ENCODE data around the gene RBKS. TPM values are rescaled to one million over a fixed set of nuclear protein-coding genes. Genes with fewer than 3 reads are reported as not detected.
A peak's percentile ranks its signal among the peaks of the same experiment; 100 is the strongest.

RBKS gene
- total RNA-seq, 3 donors from 2014 or later: 5.9 to 10.6 (median 10.3) TPM

DNA sequence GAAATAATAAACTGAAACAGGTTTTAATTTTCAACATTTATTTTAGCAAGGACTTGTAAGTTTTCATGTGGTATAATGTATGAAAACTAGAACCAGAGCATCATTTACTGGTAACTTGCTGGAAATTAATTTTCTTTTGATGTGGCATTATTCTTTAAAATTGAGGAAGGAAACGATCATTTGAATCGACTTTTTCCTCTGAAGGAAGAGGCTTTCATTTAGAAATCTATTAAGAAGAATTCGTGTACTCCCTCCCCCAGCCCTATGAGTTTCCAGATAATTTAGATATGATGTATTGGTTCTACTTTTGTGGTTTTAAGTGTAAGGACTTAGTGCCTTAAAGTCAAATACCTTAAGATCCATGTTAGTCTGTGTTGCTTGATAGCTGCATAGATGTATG, 2.8 kb upstream of the RBKS start:
- Histone ChIP-seq H3K4me3 (no peak overlapping the region), H3K36me3 (ENCODE audit: low read depth) (no peaks in the 10 kb centered on the region), H3K4me1 (ENCODE audit: low read depth) (no peaks in the 10 kb centered on the region), H3K9me3 (no peaks in the 10 kb centered on the region)
- no peak for ATAC-seq
- TF ChIP-seq, protein P1, sequence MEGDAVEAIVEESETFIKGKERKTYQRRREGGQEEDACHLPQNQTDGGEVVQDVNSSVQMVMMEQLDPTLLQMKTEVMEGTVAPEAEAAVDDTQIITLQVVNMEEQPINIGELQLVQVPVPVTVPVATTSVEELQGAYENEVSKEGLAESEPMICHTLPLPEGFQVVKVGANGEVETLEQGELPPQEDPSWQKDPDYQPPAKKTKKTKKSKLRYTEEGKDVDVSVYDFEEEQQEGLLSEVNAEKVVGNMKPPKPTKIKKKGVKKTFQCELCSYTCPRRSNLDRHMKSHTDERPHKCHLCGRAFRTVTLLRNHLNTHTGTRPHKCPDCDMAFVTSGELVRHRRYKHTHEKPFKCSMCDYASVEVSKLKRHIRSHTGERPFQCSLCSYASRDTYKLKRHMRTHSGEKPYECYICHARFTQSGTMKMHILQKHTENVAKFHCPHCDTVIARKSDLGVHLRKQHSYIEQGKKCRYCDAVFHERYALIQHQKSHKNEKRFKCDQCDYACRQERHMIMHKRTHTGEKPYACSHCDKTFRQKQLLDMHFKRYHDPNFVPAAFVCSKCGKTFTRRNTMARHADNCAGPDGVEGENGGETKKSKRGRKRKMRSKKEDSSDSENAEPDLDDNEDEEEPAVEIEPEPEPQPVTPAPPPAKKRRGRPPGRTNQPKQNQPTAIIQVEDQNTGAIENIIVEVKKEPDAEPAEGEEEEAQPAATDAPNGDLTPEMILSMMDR (IDR thresholded peaks at IDR 0.05): no peak
- DNase-seq: no peak
- intact Hi-C loops (cut with DNase I, micrococcal nuclease): no loop called here

DNA sequence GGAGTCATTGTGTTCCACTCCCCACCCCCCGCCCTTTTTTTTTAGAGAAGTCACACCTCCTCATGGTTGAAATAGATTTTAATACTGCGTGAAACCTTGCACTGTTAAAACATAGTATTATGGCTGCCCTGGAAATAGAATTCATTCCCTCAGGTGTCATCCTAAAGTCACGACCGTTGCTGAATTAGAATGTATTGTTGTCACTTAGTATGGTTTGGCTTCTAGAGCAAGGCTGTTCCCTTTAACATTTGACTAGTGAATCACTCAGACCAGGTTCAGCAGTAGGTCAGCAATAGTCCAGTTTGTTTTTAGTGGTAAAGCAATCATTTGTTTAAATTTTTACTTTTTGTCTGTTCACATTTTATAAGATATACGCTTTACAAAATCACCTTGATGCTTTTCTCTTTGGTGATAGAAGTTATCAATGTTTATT, 1.5 kb upstream of the RBKS start:
- ATAC-seq: no peak
- intact Hi-C loops (cut with DNase I, micrococcal nuclease): no loop called here

DNA sequence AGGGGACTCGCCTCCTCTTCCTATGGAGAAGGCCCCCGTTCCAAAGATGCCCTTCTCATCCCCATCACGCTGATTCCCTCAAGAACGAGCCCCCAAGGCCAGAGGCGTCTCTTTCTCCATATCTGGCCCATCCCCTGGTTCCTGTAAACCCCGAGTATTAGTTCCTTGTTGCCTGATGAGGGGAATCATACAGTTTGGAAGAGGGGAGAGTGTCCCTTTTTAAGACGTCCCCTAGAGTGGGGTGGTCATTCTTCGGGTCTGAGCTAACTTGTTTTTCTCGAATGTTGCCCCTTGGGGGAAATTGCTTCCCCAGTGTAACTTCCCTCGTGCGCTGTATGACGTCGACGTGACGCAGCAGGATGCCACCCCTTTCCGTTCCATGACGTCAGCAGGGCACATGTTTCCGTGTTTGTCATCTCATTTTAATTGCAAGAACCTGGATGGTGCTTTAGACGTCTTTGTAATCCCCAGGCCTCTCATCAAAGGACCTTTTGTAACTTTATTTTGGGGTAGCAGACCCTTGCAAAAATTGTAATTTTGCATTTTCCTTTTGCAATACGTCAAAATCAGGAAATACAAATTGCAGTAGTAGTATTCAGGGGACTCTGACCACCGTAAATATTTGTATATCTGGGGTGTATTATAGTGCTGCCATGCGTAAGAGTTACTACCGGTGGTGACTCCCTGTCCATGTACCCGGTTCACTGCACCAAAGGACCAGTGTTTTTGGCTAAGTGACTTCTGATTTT, 911 bp upstream of the RBKS start:
- H3K4me3 ChIP-seq: peak overlapping the region; percentile 71
- H3K4me1 ChIP-seq (ENCODE audit: low read depth): no peaks in the 10 kb centered on the region
- DNase-seq: peak; percentile 86 to 89 (median 88)
- TF ChIP-seq, protein P1 (IDR thresholded peaks at IDR 0.05): no peak
- no peaks in the 10 kb centered on the region for H3K36me3 ChIP-seq (ENCODE audit: low read depth)
- ATAC-seq: peak; percentile 39
- no peaks in the 10 kb centered on the region for H3K9me3 ChIP-seq
- intact Hi-C loops (cut with DNase I, micrococcal nuclease): no loop called here

More for the DNA sequence above, 1.5 kb upstream of the RBKS start:
- Histone ChIP-seq H3K4me1 (ENCODE audit: low read depth) (no peaks in the 10 kb centered on the region), H3K36me3 (ENCODE audit: low read depth) (no peaks in the 10 kb centered on the region), H3K4me3 (no peak overlapping the region), H3K9me3 (no peaks in the 10 kb centered on the region)
- TF ChIP-seq, protein P1 (IDR thresholded peaks at IDR 0.05): no peak
- DNase-seq: no peak

DNA sequence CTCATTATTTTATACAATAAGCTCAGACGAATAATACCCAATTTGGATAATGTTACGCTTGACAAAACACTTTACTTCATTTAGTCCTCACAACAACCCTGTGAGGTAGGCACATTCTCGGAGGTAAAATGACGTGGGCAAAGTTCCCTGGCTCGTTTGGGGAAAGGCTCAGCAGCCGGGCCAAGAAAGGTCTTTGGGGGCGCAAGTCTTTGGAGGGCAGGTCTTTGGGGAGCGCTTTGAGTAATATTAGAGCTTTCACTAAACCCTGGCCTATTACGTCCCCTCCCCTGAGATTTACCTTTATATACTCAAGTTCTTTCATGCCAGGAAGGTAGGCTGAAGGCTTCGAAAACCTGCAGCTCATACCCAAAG, 427 bp downstream of the RBKS start:
- no peak for DNase-seq
- TF ChIP-seq, protein P1 (IDR thresholded peaks at IDR 0.05): no peak
- H3K4me3 ChIP-seq: peak overlapping the region; percentile 71
- H3K9me3 ChIP-seq: no peaks in the 10 kb centered on the region
- no peak for ATAC-seq
- intact Hi-C loops (cut with DNase I, micrococcal nuclease): no loop called here
- H3K36me3 ChIP-seq (ENCODE audit: low read depth): no peaks in the 10 kb centered on the region
- no peaks in the 10 kb centered on the region for H3K4me1 ChIP-seq (ENCODE audit: low read depth)

DNA sequence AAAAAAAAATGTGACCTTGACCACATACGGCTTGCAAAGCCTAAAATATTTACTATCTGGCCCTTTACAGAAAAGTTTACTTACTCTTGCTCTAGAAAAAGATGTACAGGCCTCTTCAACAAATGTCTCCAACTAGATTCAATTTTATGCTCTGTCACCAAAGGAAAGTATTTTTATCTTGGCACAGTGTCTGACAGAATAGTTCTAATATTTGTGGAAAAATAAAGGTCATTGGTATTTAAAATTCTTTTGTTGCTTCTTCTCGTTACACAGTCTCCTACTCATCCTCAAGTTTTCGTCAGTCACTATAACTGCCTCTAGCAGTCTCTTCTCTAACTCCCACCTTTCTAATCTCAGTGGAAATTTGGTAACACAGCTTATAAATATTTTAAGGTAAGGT, 1.4 kb downstream of the RBKS start:
- no peaks in the 10 kb centered on the region for H3K36me3 ChIP-seq (ENCODE audit: low read depth)
- no peaks in the 10 kb centered on the region for H3K9me3 ChIP-seq
- H3K4me1 ChIP-seq (ENCODE audit: low read depth): no peaks in the 10 kb centered on the region
- DNase-seq: no peak
- no peak overlapping the region for H3K4me3 ChIP-seq
- no peak for ATAC-seq
- intact Hi-C loops (cut with DNase I, micrococcal nuclease): no loop called here
- TF ChIP-seq, protein P1 (IDR thresholded peaks at IDR 0.05): no peak
